Measurements from ENCODE around the gene SNX24.

The SNX24 gene

GRCh38 chr5:123007754-123008153, 162.3 kb downstream of the SNX24 start:
- TF ChIP-seq CTCF (IDR thresholded peaks at IDR 0.05; ENCODE audit: low read depth, low read length, missing control alignments), result no peak
- in situ Hi-C loops (cut with HindIII; ENCODE audit: low sequenced_read_pairs), result no loop called here

GRCh38 chr5:123012321-123012720, 166.9 kb downstream of the SNX24 start:
- TF ChIP-seq CTCF (IDR thresholded peaks at IDR 0.05; ENCODE audit: low read depth, low read length, missing control alignments), result no peak
- in situ Hi-C loops (cut with HindIII; ENCODE audit: low sequenced_read_pairs), result no loop called here
- no peak overlapping the region for H3K4me3 ChIP-seq (ENCODE audit: low read depth, low read length)
- no peak for DNase-seq (ENCODE audit: low read depth)

More at GRCh38 chr5:123007754-123008153, 162.3 kb downstream of the SNX24 start:
- DNase-seq (ENCODE audit: low read depth), result no peak
- H3K4me3 ChIP-seq (ENCODE audit: low read depth, low read length), result no peak overlapping the region

GRCh38 chr5:123014689-123015088, 169.3 kb downstream of the SNX24 start:
- no peak for TF ChIP-seq CTCF (IDR thresholded peaks at IDR 0.05; ENCODE audit: low read depth, low read length, missing control alignments)
- in situ Hi-C loops (cut with HindIII; ENCODE audit: low sequenced_read_pairs), result no loop called here
- H3K4me3 ChIP-seq (ENCODE audit: low read depth, low read length), result no peak overlapping the region
- no peak for DNase-seq (ENCODE audit: low read depth)

GRCh38 chr5:123028222-123028621, 182.8 kb downstream of the SNX24 start:
- no peak overlapping the region for H3K4me3 ChIP-seq (ENCODE audit: low read depth, low read length)
- TF ChIP-seq CTCF (IDR thresholded peaks at IDR 0.05; ENCODE audit: low read depth, low read length, missing control alignments), result no peak
- in situ Hi-C loops (cut with HindIII; ENCODE audit: low sequenced_read_pairs), result no loop called here
- no peak for DNase-seq (ENCODE audit: low read depth)

GRCh38 chr5:123033157-123033671, 187.8 kb downstream of the SNX24 start:
- H3K4me3 ChIP-seq (ENCODE audit: low read depth, low read length), result no peak overlapping the region
- in situ Hi-C loops (cut with HindIII; ENCODE audit: low sequenced_read_pairs), result no loop called here
- no peak for DNase-seq (ENCODE audit: low read depth)
- TF ChIP-seq CTCF (IDR thresholded peaks at IDR 0.05; ENCODE audit: low read depth, low read length, missing control alignments), result no peak

- in situ Hi-C loops (cut with HindIII; ENCODE audit: low sequenced_read_pairs), result no loop called here
- H3K4me3 ChIP-seq (ENCODE audit: low read depth, low read length), result peak overlapping the region; percentile 68
- no peak for TF ChIP-seq CTCF (IDR thresholded peaks at IDR 0.05; ENCODE audit: low read depth, low read length, missing control alignments)
- peak; percentile 1 for DNase-seq (ENCODE audit: low read depth)
Measured at GRCh38 chr5:123035360-123035917, 190.0 kb downstream of the SNX24 start.

All from astrocyte of the cerebellum (primary cell).